COLO668 (cell line): ENCODE results near the gene ZHX3.
"Not testable (repeated sequence)": the region's sequence is repeated elsewhere in the genome, so short reads cannot be mapped to it uniquely, and the experiment has no call there.

ENCODE experiments used
- DNase-seq: peaks from one replicate; lab custom pipeline; 2025; ENCODE audit not compliant: unreplicated experiment; lab: John Stamatoyannopoulos, UW

ZHX3 gene

DNA sequence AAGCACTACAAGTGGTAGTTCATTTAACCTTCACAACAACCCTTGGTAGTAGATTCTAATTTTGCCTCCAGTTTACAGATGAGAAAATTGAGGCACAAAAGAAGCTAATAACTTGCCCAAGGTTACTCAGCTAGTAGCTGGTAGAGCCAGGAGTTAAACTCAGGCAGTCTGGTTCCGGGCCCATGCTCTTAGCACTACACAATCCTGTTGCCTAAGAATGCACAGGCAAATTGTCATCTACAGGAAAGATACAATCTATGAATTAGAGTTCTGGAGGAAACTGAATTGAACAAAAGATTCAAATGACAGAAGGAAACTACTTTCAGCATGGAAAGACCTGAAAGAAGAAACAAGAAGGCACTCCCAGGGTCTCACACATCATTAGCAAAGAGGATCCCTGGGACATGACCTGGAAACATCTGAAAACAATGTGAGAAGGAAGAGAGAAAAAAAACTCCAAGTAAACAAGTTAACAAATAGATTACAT lies 56.8 kb downstream of the ZHX3 start:
- no peak for DNase-seq

DNA sequence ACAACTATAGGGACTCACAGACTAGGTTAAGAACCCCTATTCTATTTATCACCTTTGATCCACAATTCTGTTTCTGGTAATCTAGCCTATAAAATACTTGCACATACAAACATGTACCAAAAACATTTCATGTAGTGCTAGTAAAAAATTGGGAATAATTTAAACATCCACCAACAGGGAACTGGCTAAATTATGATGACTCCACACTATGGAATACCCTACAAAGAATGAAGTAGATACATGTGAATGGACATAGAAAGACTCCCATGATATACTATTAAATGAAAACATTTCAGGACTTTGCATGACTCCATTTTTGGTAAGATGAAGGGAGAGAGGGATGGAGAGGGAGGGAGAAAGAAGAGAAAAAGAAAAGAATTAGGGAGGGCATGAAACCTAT lies 58.2 kb downstream of the ZHX3 start:
- DNase-seq, result no peak

DNA sequence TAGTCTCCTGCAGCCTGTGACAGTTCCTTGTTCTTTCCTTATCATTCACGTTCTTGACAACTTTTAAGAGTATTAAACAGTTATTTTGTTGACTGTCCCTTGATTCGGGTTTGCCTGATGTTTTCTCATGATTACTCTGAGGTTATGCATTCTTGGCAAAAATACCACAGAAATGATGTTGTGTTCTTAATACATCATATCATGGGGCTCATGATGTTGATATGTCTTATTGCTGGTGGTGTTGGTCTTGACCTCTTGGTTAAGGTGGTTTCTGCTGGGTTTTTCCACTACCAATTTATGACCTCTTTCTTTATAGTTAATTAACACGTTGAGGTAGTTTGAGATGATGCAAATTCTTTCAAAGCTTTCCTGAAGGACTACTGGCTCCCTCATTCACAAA lies 59.1 kb downstream of the ZHX3 start:
- DNase-seq, result no peak

DNA sequence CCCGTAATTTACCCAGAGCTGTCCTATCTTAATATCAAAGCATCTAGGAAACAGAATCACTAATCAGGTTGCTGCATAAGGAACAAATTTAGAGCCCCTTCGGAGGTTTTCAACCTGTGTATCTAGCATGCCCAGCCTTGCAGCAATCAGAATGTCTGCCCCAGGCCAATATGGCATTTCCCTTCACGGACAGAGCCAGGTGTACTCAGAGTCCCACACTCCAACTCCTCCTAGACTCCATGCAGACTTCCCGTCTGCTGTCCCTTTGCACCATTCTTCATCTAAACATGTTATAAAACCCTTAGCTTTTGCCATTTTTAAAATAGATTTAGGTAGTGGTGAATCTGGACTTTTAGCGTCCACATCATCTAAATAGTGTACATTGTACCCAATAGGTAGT lies 61.0 kb downstream of the ZHX3 start:
- DNase-seq, result no peak

DNA sequence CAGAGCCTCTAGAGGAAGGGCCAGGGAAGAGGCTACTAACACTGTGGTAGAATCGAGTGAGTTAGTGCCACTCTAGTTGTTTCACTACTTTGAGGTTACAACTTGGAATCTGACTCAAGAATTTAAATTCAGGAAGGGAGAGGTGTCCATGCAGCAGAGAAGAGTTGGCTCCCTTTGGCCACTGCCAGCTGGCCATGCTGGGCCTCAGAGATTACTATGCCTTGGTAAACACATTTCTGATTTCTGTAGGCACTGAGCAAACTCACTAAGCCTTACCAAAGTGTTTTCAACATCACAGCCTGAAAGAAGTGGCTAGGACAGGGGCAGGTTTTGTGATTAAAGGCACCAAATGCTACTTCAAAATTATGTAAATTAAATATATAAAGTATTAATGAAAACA lies 61.9 kb downstream of the ZHX3 start:
- no peak for DNase-seq

DNA sequence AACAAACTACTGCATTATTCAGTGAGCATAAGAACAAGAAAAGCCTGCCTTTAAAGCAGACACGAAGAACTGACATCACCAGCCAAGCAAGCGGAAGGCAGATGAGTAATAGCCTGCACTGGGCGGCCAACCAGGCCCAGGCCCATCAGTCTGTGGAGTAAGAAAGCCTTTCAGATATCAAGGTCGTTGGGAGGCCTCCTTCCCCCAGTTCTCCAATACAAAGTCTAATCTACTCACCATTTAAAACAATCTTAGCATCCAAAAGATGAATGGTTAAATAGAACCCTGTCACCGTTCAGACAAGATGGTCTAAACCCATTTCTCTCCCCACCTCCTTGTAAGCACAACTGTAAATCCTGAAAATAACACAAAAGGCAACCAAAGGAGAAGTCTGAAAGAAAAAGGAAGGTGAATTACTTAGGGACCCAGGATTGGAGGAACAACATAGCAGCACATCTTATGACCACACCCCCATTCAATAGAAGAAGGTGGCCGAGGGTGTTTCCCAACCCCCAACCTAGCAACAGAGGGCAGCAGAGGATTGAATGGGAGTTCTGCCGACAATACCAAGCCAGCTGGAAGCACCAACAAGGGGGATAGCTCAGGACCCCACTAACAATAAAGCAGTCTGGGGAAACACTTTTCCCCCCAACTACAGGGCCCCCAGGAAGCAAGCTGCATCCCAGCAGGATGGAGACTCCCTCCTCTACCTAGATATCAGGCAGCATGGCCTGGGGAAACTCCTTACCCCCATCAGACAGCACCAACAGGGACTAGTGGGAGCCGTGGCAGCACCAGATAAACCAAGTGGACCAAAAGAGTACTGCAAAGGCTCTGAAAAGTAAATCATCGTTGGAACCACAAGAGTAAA lies 67.9 kb downstream of the ZHX3 start:
- DNase-seq, result no peak

DNA sequence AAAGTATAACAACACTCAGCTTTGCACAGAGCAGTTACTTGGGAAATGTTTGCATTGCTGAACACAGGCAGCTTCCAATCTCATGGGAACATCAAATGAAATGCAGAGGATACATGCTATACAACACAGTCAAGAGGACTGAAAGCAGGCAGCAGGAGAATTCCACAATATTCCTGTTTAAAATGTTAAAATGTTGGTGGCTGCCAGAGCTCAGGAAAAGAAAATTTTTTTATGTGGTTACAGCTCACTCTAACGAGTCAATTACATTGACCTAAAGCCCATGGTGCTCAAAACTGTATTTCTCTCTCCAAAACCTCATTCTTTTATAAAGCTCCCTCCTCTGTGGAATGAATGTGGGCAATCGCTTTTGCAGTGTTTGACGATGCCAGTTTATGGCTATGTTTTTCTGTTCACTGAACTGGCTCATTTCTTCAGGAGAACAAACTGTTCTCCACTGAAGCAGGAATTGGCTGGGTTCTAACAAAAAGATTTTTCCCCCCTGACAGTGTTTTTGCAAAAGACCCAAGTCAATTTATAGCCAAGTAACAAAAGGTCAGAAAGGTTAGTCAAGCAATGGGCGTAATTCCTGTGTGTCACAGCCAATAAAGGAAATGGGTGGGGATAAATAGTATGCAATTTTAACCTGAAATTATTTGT lies 69.0 kb downstream of the ZHX3 start:
- no peak for DNase-seq

DNA sequence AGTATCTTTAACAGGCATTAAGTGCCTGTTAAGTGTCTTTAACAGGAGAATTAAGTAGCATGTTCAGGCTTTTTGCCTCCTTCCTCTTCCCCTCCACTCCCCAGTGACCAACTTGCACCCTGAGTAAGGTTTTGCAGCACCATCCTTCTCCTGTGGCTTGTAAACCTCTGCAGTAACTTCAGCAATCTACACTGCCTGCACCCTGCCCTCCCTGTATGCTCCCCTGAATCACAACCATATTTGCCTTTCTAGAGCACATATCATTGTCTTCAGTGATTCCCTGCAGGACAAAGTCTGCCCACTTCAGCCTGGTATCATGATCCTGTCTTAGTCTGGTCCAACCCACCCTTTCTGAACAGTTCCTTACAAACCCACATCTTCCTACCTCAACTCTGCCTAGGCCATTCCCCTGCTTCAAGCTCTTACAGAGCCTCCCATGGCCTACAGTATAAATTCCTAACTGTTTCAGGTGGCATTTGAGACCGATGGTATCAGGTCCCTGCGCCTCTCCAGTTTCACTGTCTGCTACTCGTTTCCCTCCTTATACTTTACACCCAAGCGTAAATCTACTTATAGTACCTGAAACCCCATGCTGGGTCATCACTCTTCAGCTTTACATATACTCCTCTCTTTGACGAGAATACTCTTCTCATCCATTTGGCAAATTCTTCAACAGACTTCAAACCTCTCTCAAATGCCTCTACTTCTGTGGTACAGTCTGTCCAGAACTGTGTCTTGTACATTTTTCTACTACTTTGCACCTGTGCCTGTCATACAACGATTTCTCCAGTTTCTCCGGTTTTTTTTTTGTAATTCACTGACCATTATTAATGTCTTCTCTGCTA lies 69.8 kb downstream of the ZHX3 start:
- no peak for DNase-seq

DNA sequence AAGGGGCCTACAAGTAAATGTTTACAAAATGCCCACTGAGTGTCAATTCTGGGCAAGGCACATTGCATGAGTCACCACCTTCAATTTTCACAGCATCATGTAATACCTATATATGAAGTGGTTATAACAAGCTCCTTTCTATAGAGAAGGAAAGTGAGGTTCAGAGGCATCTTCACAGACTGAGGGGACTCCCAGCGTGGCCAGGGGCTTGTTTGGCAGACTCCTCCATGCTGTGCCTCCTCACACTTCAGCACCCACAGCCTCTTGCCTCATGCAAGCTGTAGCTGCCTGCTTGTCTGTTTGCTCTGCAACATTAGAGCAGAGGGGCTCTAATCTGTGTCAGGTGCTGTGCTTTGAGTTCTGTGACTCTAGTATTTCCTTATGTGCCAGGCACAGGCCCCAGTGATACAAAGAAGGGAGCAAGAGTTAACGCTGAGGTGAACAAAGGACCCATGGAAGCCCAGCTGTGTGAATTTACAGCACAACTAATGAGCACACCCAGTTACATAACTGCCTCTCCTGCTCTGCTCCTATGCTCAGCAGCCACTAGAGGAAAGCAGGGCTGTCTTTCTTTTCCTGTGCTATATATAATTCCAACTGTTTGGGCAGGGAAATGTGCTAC lies 72.3 kb downstream of the ZHX3 start:
- DNase-seq, result no peak

DNA sequence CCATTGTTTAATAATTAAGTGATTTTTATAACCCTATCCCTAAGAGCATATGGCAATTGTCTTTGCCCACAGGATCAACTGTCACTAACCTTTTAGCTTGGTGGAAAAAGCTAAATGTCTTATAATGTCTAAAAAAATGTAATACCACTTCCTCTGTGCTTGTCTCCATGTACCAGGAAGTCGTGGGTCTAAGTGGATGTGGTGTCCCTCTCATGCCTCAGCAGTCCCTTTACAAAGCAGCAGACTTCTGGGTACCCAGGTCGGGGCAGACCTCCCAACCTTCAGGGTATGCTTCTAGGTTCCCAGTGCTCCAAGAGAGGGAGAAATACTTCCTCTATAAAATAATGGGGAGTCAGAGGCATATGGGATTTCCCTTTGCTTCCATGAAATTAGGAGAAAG lies 74.7 kb downstream of the ZHX3 start:
- no peak for DNase-seq

DNA sequence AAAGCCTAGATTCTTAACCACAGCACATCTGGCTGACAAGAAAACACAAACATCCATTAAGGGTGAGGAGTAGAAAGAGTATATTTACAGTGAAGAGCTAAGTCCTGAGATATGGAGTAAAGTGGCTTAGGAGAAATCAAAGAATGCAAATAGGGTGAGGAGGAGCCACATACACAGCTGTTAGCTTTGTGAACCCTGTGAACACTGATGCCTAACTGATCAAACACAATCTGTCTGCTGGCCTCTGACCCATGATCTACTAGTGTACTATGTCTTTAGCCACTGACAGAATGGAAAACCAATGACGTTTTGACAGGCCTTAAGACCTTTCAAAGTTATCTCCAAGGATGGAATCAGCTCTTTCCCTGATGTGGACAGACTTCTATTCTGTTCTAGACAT lies 75.2 kb downstream of the ZHX3 start:
- no peak for DNase-seq

DNA sequence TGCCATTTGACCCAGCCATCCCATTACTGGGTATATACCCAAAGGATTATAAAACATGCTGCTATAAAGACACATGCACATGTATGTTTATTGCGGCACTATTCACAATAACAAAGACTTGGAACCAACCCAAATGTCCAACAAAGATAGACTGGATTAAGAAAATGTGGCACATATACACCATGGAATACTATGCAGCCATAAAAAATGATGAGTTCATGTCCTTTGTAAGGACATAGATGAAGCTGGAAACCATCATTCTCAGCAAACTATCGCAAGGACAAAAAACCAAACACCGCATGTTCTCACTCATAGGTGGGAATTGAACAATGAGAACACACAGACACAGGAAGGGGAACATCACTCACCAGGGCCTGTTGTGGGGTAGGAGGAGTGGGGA lies 80.3 kb downstream of the ZHX3 start:
- DNase-seq, result not testable (repeated sequence)

DNA sequence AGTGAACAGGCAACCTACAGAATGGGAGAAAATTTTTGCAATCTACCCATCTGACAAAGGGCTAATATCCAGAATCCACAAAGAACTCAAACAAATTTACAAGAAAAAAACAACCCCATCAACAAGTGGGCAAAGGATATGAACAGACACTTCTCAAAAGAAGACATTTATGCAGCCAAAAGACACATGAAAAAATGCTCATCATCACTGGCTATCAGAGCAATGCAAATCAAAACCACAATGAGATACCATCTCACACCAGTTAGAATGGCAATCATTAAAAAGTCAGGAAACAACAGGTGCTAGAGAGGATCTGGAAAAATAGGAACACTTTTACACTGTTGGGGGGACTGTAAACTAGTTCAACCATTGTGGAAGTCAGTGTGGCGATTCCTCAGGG lies 80.7 kb downstream of the ZHX3 start:
- DNase-seq, result not testable (repeated sequence)

DNA sequence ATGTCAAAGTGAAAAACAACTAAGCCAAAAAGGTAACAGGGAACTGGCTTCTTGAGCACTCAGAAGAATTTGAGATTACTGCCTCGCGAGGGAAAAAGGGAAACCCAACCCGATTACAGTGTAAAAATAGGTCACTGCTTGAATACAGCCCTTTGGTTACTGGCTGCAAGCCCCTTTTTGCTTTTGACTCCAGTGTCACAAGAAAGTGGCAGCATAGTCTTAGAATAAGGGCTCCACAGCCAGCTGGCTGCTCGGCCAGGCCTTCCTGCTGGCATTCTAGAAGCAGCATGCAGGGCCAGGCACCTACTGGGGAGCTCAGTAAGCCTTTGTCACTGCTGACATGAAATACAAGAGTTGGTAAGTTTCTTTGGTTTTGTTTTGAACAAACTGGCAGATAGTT lies 83.0 kb downstream of the ZHX3 start:
- DNase-seq, result no peak

DNA sequence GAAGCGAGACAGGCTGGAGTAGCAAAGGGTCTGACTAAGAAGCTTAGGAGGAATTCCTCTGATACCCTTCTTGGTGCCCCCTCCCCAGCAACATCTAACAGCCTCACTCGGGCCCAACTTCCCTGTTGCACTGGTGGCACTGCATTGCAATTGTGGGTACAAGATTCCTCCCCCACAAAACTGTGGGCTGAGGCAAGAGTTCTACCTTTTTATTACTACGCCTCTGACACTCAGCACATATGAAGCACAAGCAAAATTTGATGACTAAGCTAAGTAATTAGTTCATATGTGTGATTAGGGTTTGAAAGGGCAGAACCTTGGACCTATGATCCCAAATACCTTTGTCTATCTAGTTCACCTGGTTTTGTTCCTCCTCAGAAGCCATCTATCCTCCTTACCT lies 83.5 kb downstream of the ZHX3 start:
- DNase-seq, result no peak

DNA sequence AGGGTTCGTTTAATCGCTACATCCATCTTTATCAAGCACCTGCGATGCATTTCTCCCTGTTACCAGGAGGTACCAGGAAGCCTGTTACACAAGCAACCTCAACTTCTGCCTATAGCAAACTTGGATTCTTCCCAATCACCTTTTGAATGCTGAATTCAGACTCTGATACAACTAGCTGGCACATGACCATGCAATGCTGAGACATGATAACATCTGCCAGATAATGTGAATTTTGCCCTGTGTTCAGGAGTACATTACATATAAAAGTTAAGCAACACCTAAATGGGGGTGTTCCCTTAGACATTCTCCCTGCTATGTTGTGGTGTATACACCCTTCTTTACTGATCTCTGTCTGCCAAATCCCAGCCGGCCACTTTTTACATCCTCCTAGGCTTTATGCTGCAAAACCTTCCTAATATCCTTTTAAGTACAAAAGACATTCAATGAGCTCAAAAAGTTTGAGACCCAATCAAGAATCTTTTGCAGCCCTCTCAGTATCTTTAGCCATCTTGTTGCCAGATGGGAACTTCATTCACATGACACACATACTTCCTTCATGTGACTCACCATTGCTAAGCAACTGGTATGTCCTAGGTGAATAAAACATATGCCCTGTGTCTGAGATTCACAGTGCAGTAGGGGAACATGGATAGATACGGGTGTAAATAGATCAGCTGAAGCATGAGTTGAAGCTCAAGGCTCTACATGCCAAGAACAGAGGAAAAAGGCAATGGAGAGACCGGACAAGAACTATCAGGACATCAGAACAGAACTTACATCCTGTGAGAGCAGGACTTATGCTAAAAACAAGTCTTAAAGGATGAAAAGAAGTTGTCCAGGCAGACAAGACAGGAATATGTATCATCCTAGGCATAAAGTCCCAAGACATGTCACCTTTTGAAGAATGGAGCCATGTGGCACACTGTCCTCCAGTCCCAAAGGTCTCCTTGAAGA lies 84.3 kb downstream of the ZHX3 start:
- no peak for DNase-seq

DNA sequence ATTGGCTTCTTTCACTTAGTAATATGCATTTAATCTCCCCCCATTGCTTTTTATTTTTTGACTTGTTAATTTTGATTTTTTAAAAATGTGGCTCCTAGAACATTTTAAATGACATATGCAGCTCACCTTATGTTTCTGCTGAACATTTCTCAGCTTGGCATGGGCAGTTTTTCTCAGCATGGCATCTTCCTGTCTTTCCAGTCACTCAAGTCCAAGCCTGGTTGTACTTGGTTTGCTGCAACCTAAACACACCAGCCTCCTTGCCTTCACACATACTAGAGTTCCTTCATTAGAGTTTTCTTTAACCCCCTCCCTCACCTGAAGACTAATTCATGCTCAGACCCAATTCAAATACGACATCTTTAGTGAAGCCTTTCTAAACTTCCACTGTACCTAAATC lies 86.4 kb downstream of the ZHX3 start:
- no peak for DNase-seq

DNA sequence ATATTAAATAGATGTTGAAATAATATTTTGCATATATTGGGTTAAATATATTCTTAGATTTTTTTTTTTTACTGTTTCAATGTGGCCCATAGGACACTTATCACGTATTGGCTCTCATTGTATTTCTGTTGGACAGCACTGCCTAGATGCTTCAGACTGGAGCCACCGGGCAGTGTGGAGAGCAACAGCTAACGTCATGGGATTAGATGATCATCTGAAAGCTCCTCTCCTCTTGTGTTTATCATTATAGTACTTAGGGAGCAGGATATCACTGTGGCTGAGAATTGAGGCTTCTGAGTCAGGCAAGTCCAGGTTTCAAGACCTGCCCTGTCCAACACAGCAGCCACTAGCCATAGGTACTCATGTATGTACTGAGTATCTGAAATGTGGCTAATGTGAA lies 87.4 kb downstream of the ZHX3 start:
- no peak for DNase-seq

DNA sequence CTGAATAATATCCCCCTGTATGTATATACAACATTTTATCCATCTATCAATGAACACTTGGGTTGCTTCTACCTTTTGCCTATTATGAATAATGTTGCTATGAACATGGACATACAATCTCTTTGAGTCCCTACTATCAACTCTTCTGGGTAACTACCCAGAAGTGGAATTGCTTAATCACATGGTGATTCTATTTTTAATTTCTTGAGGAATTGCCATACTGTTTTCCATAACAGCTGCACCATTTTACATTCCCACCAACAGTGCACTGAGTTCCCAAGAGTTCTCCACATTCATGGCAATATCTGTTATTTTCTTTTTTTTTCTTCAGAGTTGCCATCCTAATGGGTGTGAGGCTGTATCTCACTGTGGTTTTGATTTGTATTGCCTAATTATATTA lies 88.3 kb downstream of the ZHX3 start:
- DNase-seq, result no peak

DNA sequence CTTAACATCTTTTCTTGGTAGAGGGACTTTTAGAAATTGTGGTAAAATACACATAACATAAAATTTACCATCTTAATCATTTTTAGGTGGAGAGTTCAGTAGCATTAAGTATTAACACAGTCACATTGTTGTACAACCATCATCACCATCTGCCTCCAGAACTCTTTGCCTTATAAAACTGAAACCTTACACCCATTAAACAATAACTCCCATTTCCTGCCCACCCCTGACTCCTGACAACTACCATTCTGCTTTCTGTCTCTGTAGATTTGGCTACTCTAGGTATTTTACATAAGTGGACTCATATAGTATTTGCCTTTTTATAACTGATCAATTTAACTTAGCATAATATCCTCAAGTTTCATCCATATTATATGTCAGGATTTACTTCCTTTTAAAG lies 88.7 kb downstream of the ZHX3 start:
- no peak for DNase-seq
